Neural crest cell (in vitro differentiated cells): ENCODE results near the gene PRPSAP2. TPM values are rescaled to one million over a fixed set of nuclear protein-coding genes. Genes with fewer than 3 reads are reported as not detected.

ENCODE experiments used
- DNase-seq: peaks from one replicate; pipeline ENCODE4 v3.0.0; 2021; ENCODE audit warnings: low read depth, mixed read lengths, low spot score
- H3K27ac Mint-ChIP-seq: one replicate; pipeline ENCODE4 v1.8.0; 2021; ENCODE audit warnings: mild to moderate bottlenecking, mixed read lengths; ENCODE audit not compliant: unreplicated experiment
- H3K27me3 Mint-ChIP-seq: 2 replicates; pipeline ENCODE4 v1.8.0; 2021; ENCODE audit warnings: low read depth, mild to moderate bottlenecking, mixed read lengths
- H3K36me3 Mint-ChIP-seq: 2 replicates; pipeline ENCODE4 v1.8.0; 2021; ENCODE audit warnings: low read depth, mild to moderate bottlenecking, mixed read lengths
- H3K4me1 Mint-ChIP-seq: 2 replicates; pipeline ENCODE4 v1.8.0; 2021; ENCODE audit warnings: mixed read lengths
- H3K4me3 Mint-ChIP-seq: one replicate; pipeline ENCODE4 v1.8.0; 2021; ENCODE audit warnings: mild to moderate bottlenecking, mixed read lengths
- H3K9me3 Mint-ChIP-seq: 2 replicates; pipeline ENCODE4 v1.8.0; 2021; ENCODE audit warnings: mixed read lengths
- total RNA-seq: library from RNA; stranded (reverse); gene quantifications from 2 replicates; pipeline ENCODE4 v1.2.1, GENCODE V29; 2021
- TF ChIP-seq, protein P1 (sequence below): fragments of 200-600 bp; sonication (generic); conservative IDR thresholded peaks from 2 replicates; pipeline ENCODE4 v1.5.0; 2021; ENCODE audit warnings: antibody characterized with exemption, mild to moderate bottlenecking

The PRPSAP2 gene
- total RNA-seq, 1 donor from 2014 or later: 72.4 TPM

- no peak overlapping the region for H3K27ac Mint-ChIP-seq
- H3K4me3 Mint-ChIP-seq: no peak overlapping the region
- H3K9me3 Mint-ChIP-seq: no peaks in the 10 kb centered on the region
- no peak for DNase-seq
- H3K27me3 Mint-ChIP-seq: no peaks in the 10 kb centered on the region
- H3K4me1 Mint-ChIP-seq: peaks cover 5% of the 10 kb centered on the region
- TF ChIP-seq, protein P1, sequence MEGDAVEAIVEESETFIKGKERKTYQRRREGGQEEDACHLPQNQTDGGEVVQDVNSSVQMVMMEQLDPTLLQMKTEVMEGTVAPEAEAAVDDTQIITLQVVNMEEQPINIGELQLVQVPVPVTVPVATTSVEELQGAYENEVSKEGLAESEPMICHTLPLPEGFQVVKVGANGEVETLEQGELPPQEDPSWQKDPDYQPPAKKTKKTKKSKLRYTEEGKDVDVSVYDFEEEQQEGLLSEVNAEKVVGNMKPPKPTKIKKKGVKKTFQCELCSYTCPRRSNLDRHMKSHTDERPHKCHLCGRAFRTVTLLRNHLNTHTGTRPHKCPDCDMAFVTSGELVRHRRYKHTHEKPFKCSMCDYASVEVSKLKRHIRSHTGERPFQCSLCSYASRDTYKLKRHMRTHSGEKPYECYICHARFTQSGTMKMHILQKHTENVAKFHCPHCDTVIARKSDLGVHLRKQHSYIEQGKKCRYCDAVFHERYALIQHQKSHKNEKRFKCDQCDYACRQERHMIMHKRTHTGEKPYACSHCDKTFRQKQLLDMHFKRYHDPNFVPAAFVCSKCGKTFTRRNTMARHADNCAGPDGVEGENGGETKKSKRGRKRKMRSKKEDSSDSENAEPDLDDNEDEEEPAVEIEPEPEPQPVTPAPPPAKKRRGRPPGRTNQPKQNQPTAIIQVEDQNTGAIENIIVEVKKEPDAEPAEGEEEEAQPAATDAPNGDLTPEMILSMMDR: no peak
- no peaks in the 10 kb centered on the region for H3K36me3 Mint-ChIP-seq
Observed at GRCh38 chr17:18976201-18976600, 118.3 kb downstream of the PRPSAP2 start.

DNA sequence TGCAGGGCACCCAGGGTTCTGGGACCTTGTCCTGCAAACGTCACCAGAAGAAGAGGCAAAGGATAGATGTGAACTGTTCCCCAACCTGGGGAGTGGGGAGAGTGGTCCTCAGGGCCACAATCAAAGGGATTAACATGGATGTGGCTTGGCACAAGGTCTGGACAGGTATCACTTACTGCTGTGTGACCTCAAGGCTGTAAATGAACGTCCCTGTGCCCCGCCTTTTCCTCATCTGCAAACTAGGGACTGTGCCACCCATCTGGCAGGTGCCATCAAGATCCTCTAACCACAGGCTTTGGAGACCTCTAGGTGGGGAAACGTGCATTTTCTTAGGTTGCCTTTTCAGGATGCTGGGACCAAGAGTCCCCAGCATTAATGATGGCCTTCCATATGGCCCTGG is 119.1 kb downstream of the PRPSAP2 start:
- DNase-seq: no peak
- Mint-ChIP-seq H3K27ac (no peak overlapping the region), H3K36me3 (no peaks in the 10 kb centered on the region), H3K4me1 (peaks cover 7% of the 10 kb centered on the region), H3K4me3 (no peak overlapping the region), H3K27me3 (no peaks in the 10 kb centered on the region), H3K9me3 (no peaks in the 10 kb centered on the region)
- TF ChIP-seq, protein P1: no peak

DNA sequence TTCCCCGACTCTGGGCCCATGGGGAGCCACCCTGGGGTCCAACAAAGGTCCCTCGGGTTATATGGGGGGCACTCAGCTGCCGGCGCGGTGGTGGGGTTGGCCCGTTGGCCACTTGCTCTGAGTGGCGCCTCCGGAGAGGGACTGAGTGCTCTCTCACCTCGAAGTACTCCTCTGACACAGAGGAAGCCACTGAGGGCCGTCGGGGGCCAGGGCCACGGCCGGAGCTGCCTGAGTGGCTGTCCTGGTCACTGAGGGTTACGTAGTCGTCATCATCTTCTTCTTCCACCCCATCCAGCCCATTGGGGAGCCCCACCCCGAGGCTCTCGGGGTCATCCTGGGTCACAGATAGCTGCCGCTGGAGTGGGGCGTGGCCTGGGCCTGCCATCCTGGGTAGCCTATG is 119.7 kb downstream of the PRPSAP2 start:
- Mint-ChIP-seq H3K9me3 (no peaks in the 10 kb centered on the region), H3K36me3 (no peaks in the 10 kb centered on the region), H3K27ac (no peak overlapping the region), H3K4me1 (peaks cover 7% of the 10 kb centered on the region), H3K4me3 (no peak overlapping the region), H3K27me3 (no peaks in the 10 kb centered on the region)
- TF ChIP-seq, protein P1: no peak
- DNase-seq: no peak

- DNase-seq: no peak
- Mint-ChIP-seq H3K27me3 (no peaks in the 10 kb centered on the region), H3K36me3 (no peaks in the 10 kb centered on the region), H3K9me3 (no peaks in the 10 kb centered on the region), H3K27ac (no peak overlapping the region), H3K4me3 (no peak overlapping the region), H3K4me1 (peaks cover 7% of the 10 kb centered on the region)
- TF ChIP-seq, protein P1: no peak
Observed at GRCh38 chr17:18978050-18978449, 120.1 kb downstream of the PRPSAP2 start.

GRCh38 chr17:18978655-18979054 is 120.7 kb downstream of the PRPSAP2 start:
- H3K4me1 Mint-ChIP-seq: peaks cover 7% of the 10 kb centered on the region
- no peaks in the 10 kb centered on the region for H3K36me3 Mint-ChIP-seq
- TF ChIP-seq, protein P1: no peak
- no peak overlapping the region for H3K27ac Mint-ChIP-seq
- no peak for DNase-seq
- H3K27me3 Mint-ChIP-seq: no peaks in the 10 kb centered on the region
- H3K9me3 Mint-ChIP-seq: no peaks in the 10 kb centered on the region
- H3K4me3 Mint-ChIP-seq: no peak overlapping the region

Other genes starting within 250 kb of the PRPSAP2 start
- gene TBC1D28, start 213.7 kb upstream of the PRPSAP2 start, total RNA-seq: 0.26 TPM in 1 of 2 replicates, not detected in the other
- gene FOXO3B, start 175.8 kb upstream of the PRPSAP2 start, total RNA-seq: 25.8 and 28.5 TPM in 2 replicates
- 0.19 and 0.20 TPM in 2 replicates for gene FBXW10, start 114.1 kb upstream of the PRPSAP2 start, total RNA-seq
- 22.7 and 27.8 TPM in 2 replicates for gene TVP23B, start 76.9 kb upstream of the PRPSAP2 start, total RNA-seq
- not detected in 2 replicates for gene SLC5A10, start 94.0 kb downstream of the PRPSAP2 start, total RNA-seq
- 1.3 and 1.8 TPM in 2 replicates for gene FAM83G, start 146.6 kb downstream of the PRPSAP2 start, total RNA-seq
- gene GRAP, start 188.8 kb downstream of the PRPSAP2 start, total RNA-seq: 2.1 and 2.8 TPM in 2 replicates